Uterus (tissue), 2 donors: ENCODE results near the gene PRKCE.

Experiments
- POLR2A ChIP-seq, 2 donors: fragments of 450-650 bp; IDR thresholded peaks; one replicate each; pipeline ENCODE4 v1.6.1; 2016; ENCODE audit warnings: antibody characterized with exemption in 2 of 2, mild to moderate bottlenecking in 1 of 2, moderate library complexity in 1 of 2
- TF ChIP-seq, protein P1 (sequence below), 4 experiments: fragments of 200-600 bp in 2 of 4; fragments of 450-650 bp in 2 of 4; sonication (generic) in 2 of 4; IDR thresholded peaks; one replicate each; pipeline ENCODE4 v1.5.1; 2016 to 2019; ENCODE audit warnings: antibody characterized with exemption in 4 of 4, mild to moderate bottlenecking in 2 of 4, moderate library complexity in 1 of 4

DNA sequence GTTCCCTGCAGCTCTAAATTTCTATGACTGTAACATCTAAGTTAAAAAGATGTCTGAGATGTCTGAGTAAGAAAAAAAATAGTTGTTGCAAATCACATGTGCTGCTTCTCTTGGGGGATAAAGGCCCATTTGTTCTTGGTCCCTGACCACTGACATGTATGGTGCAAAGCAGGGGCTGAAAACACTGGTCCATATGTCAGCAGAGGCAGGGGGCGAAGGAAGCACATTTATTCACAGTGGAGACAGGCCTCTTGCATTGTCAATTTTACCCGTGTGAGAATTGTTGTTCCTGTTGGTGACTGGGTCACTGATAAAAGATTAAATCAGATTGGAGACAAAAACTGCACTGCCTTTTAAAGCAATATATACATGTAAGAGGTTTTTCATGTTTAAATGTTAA, 38.8 kb downstream of the PRKCE start:
- no peak for TF ChIP-seq POLR2A (IDR thresholded peaks at IDR 0.05)
- TF ChIP-seq, protein P1, sequence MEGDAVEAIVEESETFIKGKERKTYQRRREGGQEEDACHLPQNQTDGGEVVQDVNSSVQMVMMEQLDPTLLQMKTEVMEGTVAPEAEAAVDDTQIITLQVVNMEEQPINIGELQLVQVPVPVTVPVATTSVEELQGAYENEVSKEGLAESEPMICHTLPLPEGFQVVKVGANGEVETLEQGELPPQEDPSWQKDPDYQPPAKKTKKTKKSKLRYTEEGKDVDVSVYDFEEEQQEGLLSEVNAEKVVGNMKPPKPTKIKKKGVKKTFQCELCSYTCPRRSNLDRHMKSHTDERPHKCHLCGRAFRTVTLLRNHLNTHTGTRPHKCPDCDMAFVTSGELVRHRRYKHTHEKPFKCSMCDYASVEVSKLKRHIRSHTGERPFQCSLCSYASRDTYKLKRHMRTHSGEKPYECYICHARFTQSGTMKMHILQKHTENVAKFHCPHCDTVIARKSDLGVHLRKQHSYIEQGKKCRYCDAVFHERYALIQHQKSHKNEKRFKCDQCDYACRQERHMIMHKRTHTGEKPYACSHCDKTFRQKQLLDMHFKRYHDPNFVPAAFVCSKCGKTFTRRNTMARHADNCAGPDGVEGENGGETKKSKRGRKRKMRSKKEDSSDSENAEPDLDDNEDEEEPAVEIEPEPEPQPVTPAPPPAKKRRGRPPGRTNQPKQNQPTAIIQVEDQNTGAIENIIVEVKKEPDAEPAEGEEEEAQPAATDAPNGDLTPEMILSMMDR (IDR thresholded peaks at IDR 0.05), result no peak
